IPS-18a (cell line): Measurements from ENCODE around the gene IL1RAP.

Experiments used
- H3K27ac ChIP-seq: one replicate; pipeline ENCODE4 v1.5.1; 2013; ENCODE audit warnings: low read length
- H3K27me3 ChIP-seq: one replicate; pipeline ENCODE4 v1.6.1; 2013; ENCODE audit warnings: mild to moderate bottlenecking, low read length; ENCODE audit not compliant: control insufficient read depth, insufficient read depth
- H3K36me3 ChIP-seq: one replicate; pipeline ENCODE4 v1.6.1; 2013; ENCODE audit warnings: low read depth, low read length; ENCODE audit not compliant: control insufficient read depth
- H3K4me1 ChIP-seq: one replicate; pipeline ENCODE4 v1.6.1; 2013; ENCODE audit warnings: low read depth, low read length; ENCODE audit not compliant: control insufficient read depth
- H3K4me3 ChIP-seq: one replicate; pipeline ENCODE4 v1.5.1; 2013; ENCODE audit warnings: low read length
- H3K9ac ChIP-seq: one replicate; pipeline ENCODE4 v1.6.1; 2013; ENCODE audit warnings: mild to moderate bottlenecking, low read length, moderate library complexity
- H3K9me3 ChIP-seq: one replicate; pipeline ENCODE4 v1.6.1; 2013; ENCODE audit warnings: low read depth, low read length; ENCODE audit not compliant: control insufficient read depth

IL1RAP gene

DNA sequence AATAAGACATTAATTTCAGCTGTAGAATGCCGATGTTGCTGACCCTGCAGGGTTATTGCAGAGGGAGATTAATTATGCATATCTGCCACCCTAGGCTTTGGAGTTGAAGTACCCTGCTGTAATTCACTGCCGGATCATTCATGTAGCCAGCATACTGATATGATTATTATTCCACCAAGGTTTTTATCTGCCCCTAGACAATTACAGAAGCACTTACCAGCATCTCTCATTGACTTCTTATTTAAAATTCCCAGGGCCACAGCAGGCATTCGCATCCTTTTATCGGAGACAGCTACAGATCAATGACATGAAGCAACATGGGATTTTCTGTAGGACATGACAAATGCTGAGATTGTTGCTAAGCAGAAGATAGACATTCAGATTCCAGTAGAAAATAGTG lies 31.3 kb downstream of the IL1RAP start:
- peaks cover 14% of the 10 kb centered on the region for H3K4me1 ChIP-seq
- no peaks in the 10 kb centered on the region for H3K36me3 ChIP-seq
- H3K9me3 ChIP-seq: no peaks in the 10 kb centered on the region
- H3K9ac ChIP-seq: no peak overlapping the region
- H3K27ac ChIP-seq: no peak overlapping the region
- peaks cover 41% of the 10 kb centered on the region for H3K27me3 ChIP-seq
- no peak overlapping the region for H3K4me3 ChIP-seq

DNA sequence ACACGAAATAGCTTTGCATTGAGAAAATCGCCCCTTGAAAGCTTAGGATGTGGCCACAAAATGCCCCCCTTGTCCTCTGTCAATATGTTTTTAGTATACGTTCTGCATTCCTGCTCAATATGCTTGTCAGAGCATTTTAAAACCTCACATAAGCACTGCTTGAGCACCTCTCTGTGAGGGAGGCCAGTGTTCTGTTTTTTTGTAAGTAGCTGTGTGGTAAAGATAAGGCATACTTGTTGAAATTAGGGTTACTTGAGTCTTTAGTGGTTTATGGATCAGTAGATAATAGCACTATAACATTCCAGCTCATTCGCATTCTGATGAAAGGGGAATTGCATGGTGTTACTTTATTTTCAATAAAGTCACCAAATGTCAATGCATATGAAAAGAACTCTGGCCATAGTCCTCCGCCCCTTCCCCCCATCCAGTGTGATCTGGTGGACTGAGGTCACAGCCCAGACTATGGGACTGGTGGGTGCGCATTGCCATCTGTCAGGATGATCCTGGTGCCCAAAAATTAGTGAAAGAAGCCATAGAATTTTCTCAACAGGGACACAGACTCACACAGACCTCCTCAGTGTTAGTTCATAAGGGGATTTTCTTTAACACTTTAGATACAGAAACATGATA lies 33.1 kb downstream of the IL1RAP start:
- Histone ChIP-seq H3K9ac (no peak overlapping the region), H3K27me3 (peaks cover 23% of the 10 kb centered on the region), H3K9me3 (no peaks in the 10 kb centered on the region), H3K27ac (no peak overlapping the region), H3K4me1 (peaks cover 10% of the 10 kb centered on the region), H3K36me3 (no peaks in the 10 kb centered on the region), H3K4me3 (no peak overlapping the region)

GRCh38 chr3:190548031-190548656 lies 34.3 kb downstream of the IL1RAP start:
- no peak overlapping the region for H3K4me3 ChIP-seq
- peaks cover 21% of the 10 kb centered on the region for H3K4me1 ChIP-seq
- H3K36me3 ChIP-seq: no peaks in the 10 kb centered on the region
- H3K27me3 ChIP-seq: peaks cover 12% of the 10 kb centered on the region
- no peak overlapping the region for H3K27ac ChIP-seq
- H3K9me3 ChIP-seq: no peaks in the 10 kb centered on the region
- H3K9ac ChIP-seq: no peak overlapping the region

DNA sequence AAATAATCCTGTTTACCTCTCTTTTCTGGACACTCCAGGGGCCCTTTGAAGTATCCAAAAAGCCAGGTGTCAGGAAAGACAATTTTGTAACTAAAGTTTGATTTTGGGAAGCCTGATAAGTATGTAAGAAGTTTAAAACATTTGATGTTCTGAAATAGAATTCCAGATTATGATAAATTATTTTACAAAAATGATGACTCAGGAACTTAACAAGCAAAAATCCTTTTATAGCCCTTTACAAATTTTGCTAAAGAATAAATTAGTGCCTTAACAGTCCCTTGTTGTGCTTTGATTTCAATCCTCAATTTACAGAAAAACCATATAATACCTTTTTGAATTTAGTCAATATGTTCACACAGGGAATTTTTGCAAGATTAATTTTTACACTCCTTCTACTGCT lies 38.1 kb downstream of the IL1RAP start:
- H3K27ac ChIP-seq: no peak overlapping the region
- no peaks in the 10 kb centered on the region for H3K9me3 ChIP-seq
- no peak overlapping the region for H3K9ac ChIP-seq
- H3K4me3 ChIP-seq: no peak overlapping the region
- H3K4me1 ChIP-seq: peaks cover 18% of the 10 kb centered on the region
- H3K36me3 ChIP-seq: no peaks in the 10 kb centered on the region
- no peaks in the 10 kb centered on the region for H3K27me3 ChIP-seq

DNA sequence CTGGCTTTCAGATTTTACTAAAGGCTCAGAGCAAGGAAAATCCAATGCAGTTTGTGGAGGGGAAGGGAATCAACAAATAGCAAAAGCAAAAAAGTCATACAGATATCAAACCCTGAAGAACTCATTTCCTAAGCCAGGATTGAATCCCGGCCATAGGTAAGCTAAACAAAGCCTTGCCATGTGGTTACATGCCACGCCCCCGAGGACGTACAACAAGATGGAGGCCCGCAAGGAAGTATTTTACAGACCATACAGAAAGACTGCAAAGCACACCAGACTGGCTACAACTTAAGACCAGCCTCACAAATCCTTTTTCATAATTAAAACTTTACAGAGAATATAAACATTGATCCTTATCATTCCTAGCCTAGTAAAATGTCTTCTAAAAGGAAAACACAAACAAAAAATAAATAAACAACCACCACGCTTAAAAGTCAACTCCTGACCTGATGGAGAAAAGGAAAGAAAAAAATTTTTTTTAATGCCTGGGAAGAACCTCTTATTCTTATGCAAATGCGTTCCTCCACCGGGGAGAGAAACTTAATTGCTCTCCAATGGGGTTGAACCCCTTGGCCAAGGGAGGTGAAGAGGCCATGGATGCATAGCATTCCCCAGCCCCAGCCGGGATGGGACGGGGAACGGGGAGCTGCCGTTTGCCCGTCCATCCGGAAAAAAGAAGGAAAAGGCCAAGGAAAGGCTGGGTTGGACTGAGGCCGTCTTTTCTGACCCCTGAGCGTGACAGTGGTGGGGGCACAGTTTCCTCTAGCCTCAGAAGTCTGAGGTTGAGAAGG lies 39.3 kb downstream of the IL1RAP start:
- Histone ChIP-seq H3K9ac (peak overlapping the region; percentile 57), H3K9me3 (no peaks in the 10 kb centered on the region), H3K27me3 (no peaks in the 10 kb centered on the region), H3K4me1 (peaks cover 15% of the 10 kb centered on the region), H3K4me3 (peak overlapping the region; percentile 36), H3K36me3 (no peaks in the 10 kb centered on the region), H3K27ac (peak overlapping the region; percentile 85)

- H3K9me3 ChIP-seq: no peaks in the 10 kb centered on the region
- no peaks in the 10 kb centered on the region for H3K36me3 ChIP-seq
- H3K9ac ChIP-seq: no peak overlapping the region
- no peaks in the 10 kb centered on the region for H3K27me3 ChIP-seq
- H3K4me1 ChIP-seq: peaks cover 15% of the 10 kb centered on the region
- no peak overlapping the region for H3K27ac ChIP-seq
- no peak overlapping the region for H3K4me3 ChIP-seq
These were observed 40.3 kb downstream of the IL1RAP start for GRCh38 chr3:190554197-190554596.

DNA sequence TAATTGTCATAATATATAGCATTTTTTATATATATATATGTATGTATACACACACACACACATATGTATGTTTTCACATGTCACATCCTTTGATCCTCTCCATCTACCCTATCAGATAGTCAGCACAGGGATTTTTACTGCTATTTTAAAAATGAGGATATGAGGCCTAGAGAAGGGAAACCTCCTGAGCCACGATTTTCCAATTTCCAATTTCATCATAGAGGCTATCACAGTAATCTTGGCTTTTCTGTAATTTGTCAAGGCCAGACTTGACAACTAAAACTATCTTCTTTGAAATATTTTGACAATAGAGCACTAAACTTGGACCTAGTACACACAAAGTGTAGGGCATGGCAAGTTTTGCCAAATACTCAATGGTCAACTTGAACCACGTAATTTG lies 42.5 kb downstream of the IL1RAP start:
- no peaks in the 10 kb centered on the region for H3K9me3 ChIP-seq

GRCh38 chr3:190557296-190557695 lies 43.4 kb downstream of the IL1RAP start:
- Histone ChIP-seq H3K4me1 (peaks cover 13% of the 10 kb centered on the region), H3K27ac (no peak overlapping the region), H3K9ac (no peak overlapping the region), H3K27me3 (no peaks in the 10 kb centered on the region), H3K9me3 (no peaks in the 10 kb centered on the region), H3K36me3 (no peaks in the 10 kb centered on the region), H3K4me3 (no peak overlapping the region)

More for the DNA sequence above, 42.5 kb downstream of the IL1RAP start:
- H3K9ac ChIP-seq: no peak overlapping the region
- no peak overlapping the region for H3K4me3 ChIP-seq
- H3K4me1 ChIP-seq: peaks cover 15% of the 10 kb centered on the region
- no peaks in the 10 kb centered on the region for H3K27me3 ChIP-seq
- no peak overlapping the region for H3K27ac ChIP-seq
- H3K36me3 ChIP-seq: no peaks in the 10 kb centered on the region

- Histone ChIP-seq H3K9me3 (no peaks in the 10 kb centered on the region), H3K27me3 (no peaks in the 10 kb centered on the region), H3K27ac (no peak overlapping the region), H3K4me3 (no peak overlapping the region), H3K36me3 (no peaks in the 10 kb centered on the region), H3K9ac (no peak overlapping the region), H3K4me1 (peaks cover 2% of the 10 kb centered on the region)
These were observed 44.4 kb downstream of the IL1RAP start for GRCh38 chr3:190558316-190558715.

DNA sequence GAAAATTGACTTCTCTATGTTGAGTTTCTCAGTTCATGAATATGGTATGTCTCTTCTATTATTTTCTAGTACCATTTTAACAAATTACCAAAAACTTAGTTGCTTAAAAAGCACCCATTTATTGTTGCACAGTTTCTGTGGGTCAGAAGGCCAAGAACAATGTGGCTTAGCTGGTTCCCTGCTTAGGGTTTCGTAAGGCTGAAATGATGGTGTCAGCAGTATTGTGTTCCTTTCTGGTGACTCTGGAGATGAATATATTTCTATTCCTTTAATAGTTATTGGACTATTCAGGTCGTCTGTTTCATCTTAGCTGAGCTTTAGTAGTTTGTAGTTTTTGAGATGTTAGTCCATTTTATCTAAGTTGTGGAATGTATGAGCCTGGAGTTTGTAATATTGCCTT lies 44.9 kb downstream of the IL1RAP start:
- Histone ChIP-seq H3K9me3 (no peaks in the 10 kb centered on the region), H3K36me3 (no peaks in the 10 kb centered on the region), H3K9ac (no peak overlapping the region), H3K4me1 (no peaks in the 10 kb centered on the region), H3K27me3 (no peaks in the 10 kb centered on the region), H3K4me3 (no peak overlapping the region), H3K27ac (no peak overlapping the region)

- Histone ChIP-seq H3K9me3 (no peaks in the 10 kb centered on the region), H3K4me1 (no peaks in the 10 kb centered on the region), H3K9ac (no peak overlapping the region), H3K36me3 (no peaks in the 10 kb centered on the region), H3K27me3 (no peaks in the 10 kb centered on the region), H3K27ac (no peak overlapping the region), H3K4me3 (no peak overlapping the region)
These were observed 46.4 kb downstream of the IL1RAP start for GRCh38 chr3:190560013-190560895.
